Endodermal cell (in vitro differentiated cells): ENCODE data around the gene ANKRD2. TPM values are rescaled to one million over a fixed set of nuclear protein-coding genes. Genes with fewer than 3 reads are reported as not detected.
A peak's percentile ranks its signal among the peaks of the same experiment; 100 is the strongest.
"Not testable (repeated sequence)": the region's sequence is repeated elsewhere in the genome, so short reads cannot be mapped to it uniquely, and the experiment has no call there.

Source experiments
- DNase-seq: peaks from one replicate; pipeline ENCODE4 v3.0.0-alpha.2; 2017
- H3K27ac ChIP-seq: 2 replicates; pipeline ENCODE4 v1.5.1; 2013; ENCODE audit warnings: mild to moderate bottlenecking, low read depth, low read length, moderate library complexity
- H3K27me3 ChIP-seq: 2 replicates; pipeline ENCODE4 v1.6.1; 2013; ENCODE audit warnings: mild to moderate bottlenecking, low read length, moderate library complexity; ENCODE audit not compliant: insufficient read depth, control insufficient read depth, poor library complexity, severe bottlenecking
- H3K36me3 ChIP-seq: 2 replicates; pipeline ENCODE4 v1.7.0; 2013; ENCODE audit warnings: mild to moderate bottlenecking, low read length, moderate library complexity; ENCODE audit not compliant: control insufficient read depth, insufficient read depth
- H3K4me1 ChIP-seq: one replicate; pipeline ENCODE4 v1.7.0; 2013; ENCODE audit warnings: low read length; ENCODE audit not compliant: control insufficient read depth, insufficient read depth
- H3K4me3 ChIP-seq: 2 replicates; pipeline ENCODE4 v1.5.1; 2013; ENCODE audit warnings: mild to moderate bottlenecking, low read length, moderate library complexity
- H3K9ac ChIP-seq: 2 replicates; pipeline ENCODE4 v1.6.1; 2013; ENCODE audit warnings: mild to moderate bottlenecking, low read length, moderate library complexity; ENCODE audit not compliant: poor library complexity, severe bottlenecking; ENCODE audit errors: extremely low read depth
- H3K9me3 ChIP-seq: 2 replicates; pipeline ENCODE4 v1.6.1; 2013; ENCODE audit warnings: mild to moderate bottlenecking, low read length, moderate library complexity; ENCODE audit not compliant: control insufficient read depth
- H3K27ac Mint-ChIP-seq: 2 replicates; pipeline ENCODE4 v1.8.0; 2020; ENCODE audit warnings: mixed read lengths
- H3K27me3 Mint-ChIP-seq: 2 replicates; pipeline ENCODE4 v1.8.0; 2021; ENCODE audit warnings: mild to moderate bottlenecking, mixed read lengths; ENCODE audit not compliant: insufficient read depth
- H3K36me3 Mint-ChIP-seq: 2 replicates; pipeline ENCODE4 v1.8.0; 2020; ENCODE audit warnings: low read depth, mixed read lengths
- H3K4me1 Mint-ChIP-seq: 2 replicates; pipeline ENCODE4 v1.8.0; 2020; ENCODE audit warnings: mixed read lengths
- H3K4me3 Mint-ChIP-seq: 2 replicates; pipeline ENCODE4 v1.8.0; 2020; ENCODE audit warnings: mild to moderate bottlenecking, moderate library complexity, mixed read lengths
- H3K9me3 Mint-ChIP-seq: 2 replicates; pipeline ENCODE4 v1.8.0; 2020; ENCODE audit warnings: mild to moderate bottlenecking, mixed read lengths
- CTCF ChIP-seq: fragments of 200-600 bp; sonication (generic); conservative IDR thresholded peaks from 2 replicates; pipeline ENCODE4 v1.5.0; 2021; ENCODE audit warnings: antibody characterized with exemption, mild to moderate bottlenecking
- WGBS, 2 experiments: methylation state at CpG; one replicate each; pipeline versions ENCODE4 v1.1.5 to v1.1.7; 2013; ENCODE audit warnings: missing lambda C conversion rate in 2 of 2, mixed read lengths in 1 of 2; ENCODE audit not compliant: insufficient coverage in 1 of 2, insufficient read length in 1 of 2; 5-methylcytosine and 5-hydroxymethylcytosine counted together
- total RNA-seq, 2 donors: library from RNA; stranded (reverse); fragmentation: NEBNext Ultra II Directional in 1 of 2; extraction: Animal tissue kit (Norgen Biotek cat#: 25700) in 1 of 2; gene quantifications; 2 replicates in 1 of 2; 3 replicates in 1 of 2; pipeline ENCODE4 v1.2.1, GENCODE V29; 2021

The ANKRD2 gene
- total RNA-seq, 2 donors from 2014 or later: not detected

DNA sequence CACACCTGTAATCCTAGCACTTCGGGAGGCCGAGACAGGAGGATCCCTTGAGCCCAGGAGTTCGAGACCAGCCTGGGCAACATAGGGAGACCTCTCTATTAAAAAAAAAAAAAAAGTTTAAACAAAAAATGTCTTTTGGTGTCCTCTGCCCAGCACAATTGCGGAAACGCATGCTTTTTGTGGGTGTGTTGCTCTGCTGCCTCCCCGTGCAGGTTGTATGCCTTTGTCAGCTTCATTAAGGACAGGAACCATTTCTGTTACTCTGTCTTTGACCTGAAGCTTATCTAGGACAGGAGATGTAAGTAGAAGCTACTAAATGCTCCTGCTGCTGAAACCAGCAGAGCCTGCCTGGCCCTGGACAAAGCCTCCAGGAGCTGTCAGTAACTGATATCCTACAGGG lies 21.3 kb upstream of the ANKRD2 start:
- Histone ChIP-seq H3K4me3 (no peak overlapping the region), H3K4me1 (peaks cover 5% of the 10 kb centered on the region), H3K27me3 (no peaks in the 10 kb centered on the region), H3K9me3 (peaks cover 11% of the 10 kb centered on the region), H3K27ac (no peak overlapping the region), H3K36me3 (no peaks in the 10 kb centered on the region), H3K9ac (no peak overlapping the region)
- peaks cover 20% of the 10 kb centered on the region for H3K4me1 Mint-ChIP-seq
- 85 to 90% methylated on average over 6 of the region's 6 CpGs for WGBS, 2 experiments
- H3K27me3 Mint-ChIP-seq: no peaks in the 10 kb centered on the region
- H3K4me3 Mint-ChIP-seq: no peak overlapping the region
- H3K36me3 Mint-ChIP-seq: peaks cover 6% of the 10 kb centered on the region
- DNase-seq: no peak
- peaks cover 12% of the 10 kb centered on the region for H3K9me3 Mint-ChIP-seq
- no peak overlapping the region for H3K27ac Mint-ChIP-seq
- no peak for TF ChIP-seq CTCF

GRCh38 chr10:97553575-97554031 lies 19.0 kb upstream of the ANKRD2 start:
- H3K36me3 ChIP-seq: no peaks in the 10 kb centered on the region
- peaks cover 6% of the 10 kb centered on the region for H3K36me3 Mint-ChIP-seq
- peaks cover 5% of the 10 kb centered on the region for H3K4me1 ChIP-seq
- no peak overlapping the region for H3K27ac ChIP-seq
- H3K4me1 Mint-ChIP-seq: peaks cover 20% of the 10 kb centered on the region
- peaks cover 12% of the 10 kb centered on the region for H3K9me3 Mint-ChIP-seq
- peak overlapping the region; percentile 81 for H3K27ac Mint-ChIP-seq
- peak; percentile 91 for TF ChIP-seq CTCF
- WGBS, 2 experiments: 16 to 50% methylated on average over 2 to 6 of the region's 6 CpGs
- no peak overlapping the region for H3K4me3 ChIP-seq
- no peaks in the 10 kb centered on the region for H3K27me3 ChIP-seq
- DNase-seq: peak; percentile 96
- H3K27me3 Mint-ChIP-seq: no peaks in the 10 kb centered on the region
- H3K9ac ChIP-seq: no peak overlapping the region
- no peak overlapping the region for H3K4me3 Mint-ChIP-seq
- H3K9me3 ChIP-seq: peaks cover 11% of the 10 kb centered on the region

DNA sequence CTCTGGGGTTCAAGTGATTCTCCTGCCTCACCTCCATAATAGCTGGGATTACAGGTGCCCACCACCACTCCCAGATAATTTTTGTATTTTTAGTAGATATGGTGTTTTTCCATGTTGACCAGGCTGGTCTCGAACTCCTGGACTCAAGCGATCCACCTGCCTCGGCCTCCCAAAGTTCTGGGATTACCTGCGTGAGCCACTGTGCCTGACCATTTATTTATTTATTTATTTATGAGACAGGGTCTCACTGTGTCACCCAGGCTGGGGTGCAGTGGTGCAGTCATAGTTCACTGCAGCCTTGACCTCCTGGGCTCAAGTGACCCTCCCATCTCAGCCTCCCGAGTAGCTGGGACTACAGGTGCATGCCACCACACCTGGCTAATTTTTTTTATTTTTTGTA lies 18.2 kb upstream of the ANKRD2 start:
- not testable (repeated sequence) for DNase-seq, H3K4me3 Mint-ChIP-seq, H3K27ac Mint-ChIP-seq, H3K9ac ChIP-seq, H3K36me3 Mint-ChIP-seq, H3K27ac ChIP-seq, H3K27me3 ChIP-seq, H3K36me3 ChIP-seq, H3K4me1 ChIP-seq, H3K4me3 ChIP-seq, H3K27me3 Mint-ChIP-seq
- peaks cover 20% of the 10 kb centered on the region for H3K4me1 Mint-ChIP-seq
- H3K9me3 ChIP-seq: peaks cover 11% of the 10 kb centered on the region
- H3K9me3 Mint-ChIP-seq: peaks cover 12% of the 10 kb centered on the region
- 97% methylated on average over 5 of the region's 5 CpGs; no CpG with 5 or more reads in 1 of the 2 experiments for WGBS, 2 experiments

- H3K27me3 Mint-ChIP-seq, H3K27ac Mint-ChIP-seq, H3K36me3 Mint-ChIP-seq, H3K4me1 ChIP-seq, H3K27me3 ChIP-seq, H3K9ac ChIP-seq, DNase-seq, H3K4me3 Mint-ChIP-seq, H3K36me3 ChIP-seq, H3K4me3 ChIP-seq, H3K27ac ChIP-seq: not testable (repeated sequence)
- Mint-ChIP-seq H3K9me3 (peaks cover 18% of the 10 kb centered on the region), H3K4me1 (peaks cover 10% of the 10 kb centered on the region)
- H3K9me3 ChIP-seq: peaks cover 11% of the 10 kb centered on the region
- 100% methylated on average over 1 to 6 of the region's 10 CpGs for WGBS, 2 experiments
Observed at GRCh38 chr10:97555541-97555940, 17.0 kb upstream of the ANKRD2 start.

DNA sequence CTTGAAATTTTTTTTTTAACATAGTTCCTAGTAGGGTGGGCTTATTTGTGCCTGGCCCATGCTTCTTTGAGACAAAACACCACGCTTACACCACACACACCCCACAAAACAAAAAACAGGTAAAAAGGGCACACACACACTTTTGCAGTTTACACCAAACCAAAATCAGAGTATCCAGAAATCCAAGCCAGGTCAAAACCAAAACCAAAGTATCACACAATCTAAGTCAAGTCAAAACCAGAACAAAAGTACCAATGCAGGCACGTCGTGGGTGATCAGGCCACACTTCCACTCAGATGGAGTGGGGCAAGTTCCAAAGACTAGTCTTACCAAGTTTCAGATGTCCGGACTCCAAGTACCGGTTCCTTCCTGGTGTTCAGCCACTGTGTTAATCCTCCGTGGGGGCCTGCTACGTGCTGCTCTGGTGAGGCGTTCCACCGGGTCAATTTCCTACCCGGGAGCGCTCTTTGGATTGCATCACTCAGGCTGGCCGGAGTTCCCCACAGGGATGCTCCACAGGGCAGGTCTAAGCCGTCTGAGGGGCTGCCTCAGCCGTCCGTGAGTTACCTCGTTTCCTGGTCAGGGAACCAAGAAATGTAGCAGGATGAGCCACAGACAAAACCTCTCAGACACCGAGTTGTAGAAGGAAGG lies 11.7 kb upstream of the ANKRD2 start:
- not testable (repeated sequence) for H3K27ac ChIP-seq, H3K4me3 Mint-ChIP-seq, H3K27me3 ChIP-seq, H3K27me3 Mint-ChIP-seq, H3K4me3 ChIP-seq, H3K4me1 ChIP-seq, H3K9me3 ChIP-seq, H3K36me3 ChIP-seq, H3K9ac ChIP-seq, H3K27ac Mint-ChIP-seq, DNase-seq
- H3K4me1 Mint-ChIP-seq: peaks cover 13% of the 10 kb centered on the region
- H3K9me3 Mint-ChIP-seq: peaks cover 37% of the 10 kb centered on the region
- H3K36me3 Mint-ChIP-seq: peaks cover 19% of the 10 kb centered on the region
- 94 to 95% methylated on average over 16 to 17 of the region's 17 CpGs for WGBS, 2 experiments
